Upper lobe of left lung (tissue), 6 donors: ENCODE results near the gene SHMT1. TPM values are rescaled to one million over a fixed set of nuclear protein-coding genes. Genes with fewer than 3 reads are reported as not detected.
A peak's percentile ranks its signal among the peaks of the same experiment; 100 is the strongest.

Experiments used
- ATAC-seq, 2 donors: fragments of 200-7000 bp; cut with Tn5 transposase; one replicate each; pipeline ENCODE4 v1.9.1; 2022; ENCODE audit warnings: mild to moderate bottlenecking in 2 of 2, moderate library complexity in 2 of 2; ENCODE audit not compliant: low FRiP score in 2 of 2
- DNase-seq, 2 donors: peaks; one replicate each; pipeline ENCODE4 v3.0.0-alpha.2; 2019 to 2020
- H3K27ac ChIP-seq, 4 donors: fragments of 200-600 bp; sonication (generic); one replicate each; pipeline ENCODE4 v1.5.1; 2016 to 2019
- H3K27me3 ChIP-seq, 4 donors: fragments of 200-600 bp; sonication (generic); one replicate each; pipeline ENCODE4 v1.5.1; 2017 to 2019
- H3K36me3 ChIP-seq, 4 donors: fragments of 200-600 bp; sonication (generic); one replicate each; pipeline ENCODE4 v1.5.1; 2016 to 2019
- H3K4me1 ChIP-seq, 4 donors: fragments of 200-600 bp; sonication (generic); one replicate each; pipeline ENCODE4 v1.5.1; 2018 to 2019
- H3K4me3 ChIP-seq, 4 donors: fragments of 200-600 bp; sonication (generic); one replicate each; pipeline ENCODE4 v1.5.1; 2017 to 2019; ENCODE audit warnings: mild to moderate bottlenecking in 2 of 4, moderate library complexity in 1 of 4
- H3K9me3 ChIP-seq, 4 donors: fragments of 200-600 bp; sonication (generic); one replicate each; pipeline ENCODE4 v1.5.1; 2018 to 2019
- EP300 ChIP-seq, 4 donors: sonication (generic); formaldehyde crosslinking; IDR thresholded peaks; one replicate each; pipeline ENCODE4 v1.5.1; 2017; ENCODE audit warnings: antibody characterized with exemption in 4 of 4, control low read depth in 2 of 4
- POLR2A ChIP-seq, 4 donors: fragments of 450-650 bp; IDR thresholded peaks; one replicate each; pipeline ENCODE4 v1.5.1; 2016 to 2017; ENCODE audit warnings: antibody characterized with exemption in 4 of 4, mild to moderate bottlenecking in 2 of 4
- POLR2AphosphoS5 ChIP-seq, 2 donors: sonication (generic); formaldehyde crosslinking; IDR thresholded peaks; one replicate each; pipeline ENCODE4 v1.5.1; 2017; ENCODE audit warnings: antibody characterized with exemption in 2 of 2
- WGBS, 2 donors: methylation state at CpG; one replicate each; pipeline ENCODE4 v1.1.5; 2017 to 2018; 5-methylcytosine and 5-hydroxymethylcytosine counted together
- total RNA-seq, 6 donors: library from RNA; depleted of rRNA in 4 of 6; stranded (reverse); fragments of >200 nt in 4 of 6; gene quantifications; one replicate each; pipeline versions ENCODE4 v1.1.0 to v1.2.1, GENCODE V29; 2016 to 2021
- TF ChIP-seq, protein P1 (sequence below), 6 experiments: fragments of 450-650 bp in 4 of 6; fragments of 200-600 bp in 2 of 6; sonication (generic) in 2 of 6; IDR thresholded peaks; one replicate each; pipeline ENCODE4 v1.5.1; 2016 to 2019; ENCODE audit warnings: antibody characterized with exemption in 6 of 6
- donor health status: DM: no; HTN: no; CAD: no; lungs with moderate emphysema.
- donor health status: DM: no; HTN: yes; CAD: no; lungs with severe emphysema.

SHMT1 gene
- total RNA-seq, 6 donors from 2014 or later: 27.3 to 54.5 (median 42.5) TPM

GRCh38 chr17:18326572-18326971 lies 36.8 kb downstream of the SHMT1 start:
- Histone ChIP-seq H3K27me3 (no peaks in the 10 kb centered on the region), H3K4me1 (no peaks in the 10 kb centered on the region), H3K9me3 (no peaks in the 10 kb centered on the region), H3K27ac (no peak overlapping the region), H3K36me3 (peaks cover 23 to 97% (median 77%) of the 10 kb centered on the region in 4 donors), H3K4me3 (no peak overlapping the region)
- ATAC-seq: no peak
- 91 to 98% methylated on average over 5 to 6 of the region's 6 CpGs for WGBS, 2 donors
- DNase-seq: no peak
- no peak for TF ChIP-seq POLR2AphosphoS5 (IDR thresholded peaks at IDR 0.05)
- no peak for TF ChIP-seq EP300 (IDR thresholded peaks at IDR 0.05)
- TF ChIP-seq, protein P1, sequence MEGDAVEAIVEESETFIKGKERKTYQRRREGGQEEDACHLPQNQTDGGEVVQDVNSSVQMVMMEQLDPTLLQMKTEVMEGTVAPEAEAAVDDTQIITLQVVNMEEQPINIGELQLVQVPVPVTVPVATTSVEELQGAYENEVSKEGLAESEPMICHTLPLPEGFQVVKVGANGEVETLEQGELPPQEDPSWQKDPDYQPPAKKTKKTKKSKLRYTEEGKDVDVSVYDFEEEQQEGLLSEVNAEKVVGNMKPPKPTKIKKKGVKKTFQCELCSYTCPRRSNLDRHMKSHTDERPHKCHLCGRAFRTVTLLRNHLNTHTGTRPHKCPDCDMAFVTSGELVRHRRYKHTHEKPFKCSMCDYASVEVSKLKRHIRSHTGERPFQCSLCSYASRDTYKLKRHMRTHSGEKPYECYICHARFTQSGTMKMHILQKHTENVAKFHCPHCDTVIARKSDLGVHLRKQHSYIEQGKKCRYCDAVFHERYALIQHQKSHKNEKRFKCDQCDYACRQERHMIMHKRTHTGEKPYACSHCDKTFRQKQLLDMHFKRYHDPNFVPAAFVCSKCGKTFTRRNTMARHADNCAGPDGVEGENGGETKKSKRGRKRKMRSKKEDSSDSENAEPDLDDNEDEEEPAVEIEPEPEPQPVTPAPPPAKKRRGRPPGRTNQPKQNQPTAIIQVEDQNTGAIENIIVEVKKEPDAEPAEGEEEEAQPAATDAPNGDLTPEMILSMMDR (IDR thresholded peaks at IDR 0.05): no peak
- no peak for TF ChIP-seq POLR2A (IDR thresholded peaks at IDR 0.05)

DNA sequence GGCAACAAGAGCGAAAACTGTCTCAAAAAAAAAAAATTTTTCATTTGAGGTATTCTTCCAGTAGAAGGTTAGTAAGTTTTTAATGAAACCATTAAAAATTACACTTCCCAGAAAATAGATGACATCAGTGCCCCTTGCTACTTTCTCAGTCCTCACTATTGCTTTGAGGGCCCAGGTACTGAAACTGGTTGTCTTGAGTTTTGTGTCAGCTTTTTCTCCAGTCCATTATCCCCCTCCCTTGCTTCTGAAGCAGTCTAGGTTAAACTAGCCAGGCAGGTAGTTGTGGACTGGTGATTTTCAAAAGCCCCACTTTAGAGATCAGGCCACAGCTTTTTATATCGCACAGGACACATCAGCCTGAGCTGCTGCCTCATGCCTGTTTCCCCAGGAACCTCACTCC lies 37.3 kb downstream of the SHMT1 start:
- H3K36me3 ChIP-seq: peaks cover 23 to 97% (median 72%) of the 10 kb centered on the region in 4 donors
- TF ChIP-seq, protein P1 (IDR thresholded peaks at IDR 0.05): no peak
- H3K9me3 ChIP-seq: no peaks in the 10 kb centered on the region
- H3K4me1 ChIP-seq: no peaks in the 10 kb centered on the region
- DNase-seq (no peak), ATAC-seq (no peak)
- 100% methylated on average over 2 of the region's 2 CpGs for WGBS, 2 donors
- no peak overlapping the region for H3K4me3 ChIP-seq
- H3K27ac ChIP-seq: no peak overlapping the region
- no peaks in the 10 kb centered on the region for H3K27me3 ChIP-seq

GRCh38 chr17:18324140-18325050 lies 39.0 kb downstream of the SHMT1 start:
- whole genome bisulfite sequencing, 2 donors: 94 to 97% methylated on average over 23 to 27 of the region's 27 CpGs
- peaks cover 4 to 12% (median 9%) of the 10 kb centered on the region in 4 donors for H3K4me1 ChIP-seq
- no peak for ATAC-seq
- no peak overlapping the region for H3K4me3 ChIP-seq
- H3K9me3 ChIP-seq: no peaks in the 10 kb centered on the region
- no peak overlapping the region for H3K27ac ChIP-seq
- no peak for DNase-seq
- no peaks in the 10 kb centered on the region for H3K27me3 ChIP-seq
- TF ChIP-seq POLR2AphosphoS5 (IDR thresholded peaks at IDR 0.05): no peak
- TF ChIP-seq EP300 (IDR thresholded peaks at IDR 0.05): no peak
- TF ChIP-seq, protein P1 (IDR thresholded peaks at IDR 0.05): no peak
- no peak for TF ChIP-seq POLR2A (IDR thresholded peaks at IDR 0.05)
- H3K36me3 ChIP-seq: peaks cover 21 to 94% (median 62%) of the 10 kb centered on the region in 4 donors

DNA sequence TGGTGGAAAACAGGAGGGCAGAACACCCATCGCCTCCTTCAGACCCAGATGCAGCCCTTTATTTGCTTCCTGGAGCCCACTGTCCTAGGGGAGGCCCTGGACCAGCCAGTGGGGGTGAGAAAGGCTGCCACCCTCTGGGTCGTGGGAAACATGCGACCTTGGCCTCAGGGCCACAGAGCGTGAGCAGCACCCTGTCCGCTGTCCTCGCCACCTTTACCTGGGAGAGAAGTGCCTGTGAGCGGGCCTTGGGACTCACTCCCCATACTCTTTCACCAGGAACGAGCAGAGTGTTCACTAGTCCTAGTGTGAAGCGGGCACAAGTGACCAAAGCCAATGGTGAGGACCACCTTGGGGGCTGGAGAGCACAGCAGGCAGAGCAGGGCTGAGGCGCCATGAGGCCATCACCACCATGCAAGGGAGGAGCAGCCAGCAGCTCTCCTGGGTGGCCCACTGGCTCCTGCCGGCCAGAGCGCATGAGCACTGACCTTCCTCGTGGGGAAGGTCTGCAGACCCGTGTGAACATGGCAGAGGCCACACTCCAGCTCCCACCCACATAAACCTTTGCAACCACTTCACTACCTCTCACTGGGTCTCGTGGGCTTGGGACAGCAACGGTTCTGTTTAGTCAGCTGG lies 39.7 kb downstream of the SHMT1 start:
- Histone ChIP-seq H3K9me3 (no peaks in the 10 kb centered on the region), H3K4me3 (no peak overlapping the region), H3K4me1 (peaks cover 12 to 20% (median 17%) of the 10 kb centered on the region in 4 donors), H3K27ac (no peak overlapping the region), H3K27me3 (no peaks in the 10 kb centered on the region), H3K36me3 (peaks cover 15 to 94% (median 61%) of the 10 kb centered on the region in 4 donors)
- DNase-seq: peak in 1 of 2 donors; percentile 48
- no peak for ATAC-seq
- WGBS, 2 donors: 87 to 88% methylated on average over 5 to 16 of the region's 16 CpGs
- TF ChIP-seq, protein P1 (IDR thresholded peaks at IDR 0.05): no peak
- no peak for TF ChIP-seq EP300 (IDR thresholded peaks at IDR 0.05)
- TF ChIP-seq POLR2AphosphoS5 (IDR thresholded peaks at IDR 0.05): no peak
- no peak for TF ChIP-seq POLR2A (IDR thresholded peaks at IDR 0.05)
